NCI-H1694 (cell line): Measurements from ENCODE around the gene PTPRR.

Experiments
- DNase-seq: peaks from one replicate; lab custom pipeline; 2025; lab: John Stamatoyannopoulos, UW

Gene PTPRR

GRCh38 chr12:70920251-70920851 lies at the start of gene PTPRR:
TSS of gene PTPRR (minus strand) at chr12:70920738. CDS start at chr12:70920390, 348 bp downstream.
- DNase-seq, result no peak

GRCh38 chr12:70966996-70967790 lies 46.7 kb upstream of the PTPRR start:
- DNase-seq, result no peak

- DNase-seq, result no peak
Measured at GRCh38 chr12:70966046-70966445, 45.5 kb upstream of the PTPRR start.

GRCh38 chr12:70964867-70965510 lies 44.5 kb upstream of the PTPRR start:
- no peak for DNase-seq

GRCh38 chr12:70963081-70963660 lies 42.6 kb upstream of the PTPRR start:
- no peak for DNase-seq

- DNase-seq, result no peak
Measured at GRCh38 chr12:70962226-70962794, 41.8 kb upstream of the PTPRR start.

GRCh38 chr12:70960484-70960883 lies 39.9 kb upstream of the PTPRR start:
- no peak for DNase-seq

- DNase-seq, result no peak
Measured at GRCh38 chr12:70955415-70955814, 34.9 kb upstream of the PTPRR start.

GRCh38 chr12:70950451-70950850 lies 29.9 kb upstream of the PTPRR start:
- DNase-seq, result no peak

GRCh38 chr12:70948976-70949336 lies 28.4 kb upstream of the PTPRR start:
- no peak for DNase-seq

- no peak for DNase-seq
Measured at GRCh38 chr12:70948236-70948975, 27.9 kb upstream of the PTPRR start.

GRCh38 chr12:70936203-70936813 lies 15.8 kb upstream of the PTPRR start:
- DNase-seq, result no peak

GRCh38 chr12:70933133-70933532 lies 12.6 kb upstream of the PTPRR start:
- DNase-seq, result no peak

GRCh38 chr12:70929029-70929428 lies 8.5 kb upstream of the PTPRR start:
- DNase-seq, result no peak

GRCh38 chr12:70928071-70928470 lies 7.5 kb upstream of the PTPRR start:
- no peak for DNase-seq

GRCh38 chr12:70927356-70927755 lies 6.8 kb upstream of the PTPRR start:
- no peak for DNase-seq

- DNase-seq, result no peak
Measured at GRCh38 chr12:70925539-70925938, 5.0 kb upstream of the PTPRR start.

- no peak for DNase-seq
Measured at GRCh38 chr12:70920891-70921290, 353 bp upstream of the PTPRR start.

GRCh38 chr12:70919597-70920035 lies 922 bp downstream of the PTPRR start:
- DNase-seq, result no peak

- no peak for DNase-seq
Measured at GRCh38 chr12:70919176-70919575, 1.4 kb downstream of the PTPRR start.

- DNase-seq, result no peak
Measured at GRCh38 chr12:70918321-70918720, 2.2 kb downstream of the PTPRR start.
